ENCODE measurements around the gene MED14. TPM values are rescaled to one million over a fixed set of nuclear protein-coding genes. Genes with fewer than 3 reads are reported as not detected.

The MED14 gene
- total RNA-seq, 4 donors from 2014 or later = 19.4 to 33.1 (median 24.3) TPM

- ATAC-seq = no peak
- 0% methylated on average over 3 of the region's 3 CpGs for WGBS, 2 donors (ENCODE audit: low coverage in 1 of 2)
- TF ChIP-seq, protein P1, sequence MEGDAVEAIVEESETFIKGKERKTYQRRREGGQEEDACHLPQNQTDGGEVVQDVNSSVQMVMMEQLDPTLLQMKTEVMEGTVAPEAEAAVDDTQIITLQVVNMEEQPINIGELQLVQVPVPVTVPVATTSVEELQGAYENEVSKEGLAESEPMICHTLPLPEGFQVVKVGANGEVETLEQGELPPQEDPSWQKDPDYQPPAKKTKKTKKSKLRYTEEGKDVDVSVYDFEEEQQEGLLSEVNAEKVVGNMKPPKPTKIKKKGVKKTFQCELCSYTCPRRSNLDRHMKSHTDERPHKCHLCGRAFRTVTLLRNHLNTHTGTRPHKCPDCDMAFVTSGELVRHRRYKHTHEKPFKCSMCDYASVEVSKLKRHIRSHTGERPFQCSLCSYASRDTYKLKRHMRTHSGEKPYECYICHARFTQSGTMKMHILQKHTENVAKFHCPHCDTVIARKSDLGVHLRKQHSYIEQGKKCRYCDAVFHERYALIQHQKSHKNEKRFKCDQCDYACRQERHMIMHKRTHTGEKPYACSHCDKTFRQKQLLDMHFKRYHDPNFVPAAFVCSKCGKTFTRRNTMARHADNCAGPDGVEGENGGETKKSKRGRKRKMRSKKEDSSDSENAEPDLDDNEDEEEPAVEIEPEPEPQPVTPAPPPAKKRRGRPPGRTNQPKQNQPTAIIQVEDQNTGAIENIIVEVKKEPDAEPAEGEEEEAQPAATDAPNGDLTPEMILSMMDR (IDR thresholded peaks at IDR 0.05) = peak; percentile 37 to 82 (median 72)
- TF ChIP-seq EP300 (IDR thresholded peaks at IDR 0.05) = no peak
Observed at GRCh38 chrX:40651620-40652223, 83.6 kb downstream of the MED14 start.

DNA sequence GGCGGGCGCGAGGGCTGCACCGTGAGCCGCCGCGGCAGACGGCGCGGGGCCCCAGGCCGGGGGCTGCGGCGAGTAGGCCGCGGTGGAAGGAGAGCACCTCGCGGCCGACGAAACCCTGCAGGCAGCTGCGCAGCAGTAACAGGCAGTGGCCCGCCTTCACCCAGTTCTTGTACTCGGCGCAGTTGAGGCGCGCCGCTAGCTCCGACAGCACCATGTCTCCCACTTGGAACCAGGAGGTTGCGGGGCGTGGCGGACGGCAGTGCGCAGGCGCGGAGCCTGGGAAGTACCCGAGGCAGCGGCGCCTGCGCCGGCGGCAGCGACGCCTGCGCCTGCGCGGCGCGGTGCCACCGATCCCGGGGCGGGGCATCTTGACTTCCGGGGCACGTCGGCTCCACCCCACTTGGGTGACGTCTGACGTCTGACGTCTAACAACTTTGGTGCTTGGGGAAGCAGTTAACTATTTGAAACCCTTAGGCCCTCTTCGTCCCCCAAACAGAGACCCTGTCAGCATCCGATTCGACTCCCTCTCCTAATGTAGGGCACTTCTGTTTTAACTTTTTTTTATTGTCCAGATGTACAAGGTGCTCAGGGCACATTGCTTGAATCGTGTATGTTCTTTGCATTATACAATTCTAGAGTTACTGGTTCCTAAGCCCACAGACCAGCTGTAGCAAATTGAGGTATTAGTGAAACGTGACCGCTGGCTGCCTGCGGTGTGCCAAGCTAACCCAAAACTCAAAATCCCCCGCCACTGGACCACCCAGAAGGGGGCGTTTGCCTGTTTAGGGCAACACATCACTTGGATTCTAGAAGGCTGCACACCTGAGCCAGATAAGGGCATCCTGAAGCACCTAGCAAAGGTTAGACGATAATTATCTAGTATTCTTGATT is 87.8 kb downstream of the MED14 start, which contains the start of gene CXorf38:
TSS of gene CXorf38 (minus strand) at position 255 of the 891 bp plus-strand sequence. CDS start at position 214, 41 bp downstream.
- peaks cover 0 to 44% (median 0%) of the 10 kb centered on the region in 3 donors for H3K4me1 ChIP-seq
- no peak for TF ChIP-seq POLR2A (IDR thresholded peaks at IDR 0.05)
- TF ChIP-seq, protein P1 (IDR thresholded peaks at IDR 0.05) = no peak
- TF ChIP-seq EP300 (IDR thresholded peaks at IDR 0.05) = no peak
- TF ChIP-seq POLR2AphosphoS5 (IDR thresholded peaks at IDR 0.05) = no peak
- peak within 1 kb of the TSS; percentile 74 to 86 (median 83) for H3K27ac ChIP-seq
- ATAC-seq = peak; percentile 92
- H3K4me3 ChIP-seq = peak within 1 kb of the TSS; percentile 85 to 98
- H3K27me3 ChIP-seq = no peaks in the 10 kb centered on the region
- H3K36me3 ChIP-seq = no peaks in the 10 kb centered on the region
- H3K9me3 ChIP-seq = no peaks in the 10 kb centered on the region
- 23 to 29% methylated on average over 1 to 10 of the region's 66 CpGs for WGBS, 2 donors (ENCODE audit: low coverage in 1 of 2)

More at GRCh38 chrX:40651620-40652223, 83.6 kb downstream of the MED14 start:
- Histone ChIP-seq H3K27me3 (no peaks in the 10 kb centered on the region), H3K4me1 (peaks cover 0 to 33% (median 0%) of the 10 kb centered on the region in 3 donors), H3K9me3 (no peaks in the 10 kb centered on the region), H3K36me3 (no peaks in the 10 kb centered on the region), H3K27ac (no peak overlapping the region), H3K4me3 (no peak overlapping the region)

GRCh38 chrX:40646489-40647306 is 88.6 kb downstream of the MED14 start:
- no peaks in the 10 kb centered on the region for H3K27me3 ChIP-seq
- peaks cover 0 to 38% (median 0%) of the 10 kb centered on the region in 3 donors for H3K4me1 ChIP-seq
- H3K4me3 ChIP-seq = peak overlapping the region; percentile 85 to 98
- peak; percentile 38 for ATAC-seq
- 0 to 32% methylated on average over 2 to 4 of the region's 33 CpGs for WGBS, 2 donors (ENCODE audit: low coverage in 1 of 2)
- TF ChIP-seq EP300 (IDR thresholded peaks at IDR 0.05) = no peak
- no peak for TF ChIP-seq POLR2A (IDR thresholded peaks at IDR 0.05)
- no peak for TF ChIP-seq POLR2AphosphoS5 (IDR thresholded peaks at IDR 0.05)
- TF ChIP-seq, protein P1 (IDR thresholded peaks at IDR 0.05) = no peak
- H3K27ac ChIP-seq = peak overlapping the region; percentile 68 to 86 (median 83)
- no peaks in the 10 kb centered on the region for H3K36me3 ChIP-seq
- H3K9me3 ChIP-seq = no peaks in the 10 kb centered on the region

GRCh38 chrX:40644821-40645358 is 90.5 kb downstream of the MED14 start:
- 0 to 27% methylated on average over 1 to 2 of the region's 4 CpGs for WGBS, 2 donors (ENCODE audit: low coverage in 1 of 2)
- H3K27me3 ChIP-seq = no peaks in the 10 kb centered on the region
- H3K36me3 ChIP-seq = no peaks in the 10 kb centered on the region
- no peaks in the 10 kb centered on the region for H3K9me3 ChIP-seq
- H3K4me1 ChIP-seq = peaks cover 0 to 44% (median 0%) of the 10 kb centered on the region in 3 donors
- ATAC-seq = peak; percentile 26
- H3K4me3 ChIP-seq = peak overlapping the region; percentile 11 to 40
- H3K27ac ChIP-seq = peak overlapping the region; percentile 40 to 71 (median 68)
- TF ChIP-seq POLR2AphosphoS5 (IDR thresholded peaks at IDR 0.05) (no peak), POLR2A (IDR thresholded peaks at IDR 0.05) (no peak), EP300 (IDR thresholded peaks at IDR 0.05) (no peak)
- TF ChIP-seq, protein P1 (IDR thresholded peaks at IDR 0.05) = no peak

All from gastroesophageal sphincter (tissue), 4 donors.